ENCODE results near the gene S100A4. TPM values are rescaled to one million over a fixed set of nuclear protein-coding genes. Genes with fewer than 3 reads are reported as not detected.
"Not testable (repeated sequence)": the region's sequence is repeated elsewhere in the genome, so short reads cannot be mapped to it uniquely, and the experiment has no call there.

The S100A4 gene
- total RNA-seq, 4 donors from 2014 or later, result 58.6 to 205 (median 122) TPM

GRCh38 chr1:153520818-153521476 is 24.7 kb downstream of the S100A4 start:
- no peak for DNase-seq
- WGBS, 2 donors, result 80 to 86% methylated on average over 2 to 4 of the region's 4 CpGs

GRCh38 chr1:153520137-153520691 is 25.4 kb downstream of the S100A4 start:
- 73 to 80% methylated on average over 4 to 5 of the region's 5 CpGs for WGBS, 2 donors
- intact Hi-C loops (cut with DNase I); H3K27ac ChIP-seq; H3K36me3 ChIP-seq; H3K9me3 ChIP-seq; H3K27me3 ChIP-seq; H3K4me3 ChIP-seq; DNase-seq: not testable (repeated sequence)
- H3K4me1 ChIP-seq, result peaks cover 11 to 29% (median 23%) of the 10 kb centered on the region in 3 donors

More at GRCh38 chr1:153520818-153521476, 24.7 kb downstream of the S100A4 start:
- Histone ChIP-seq H3K36me3 (no peaks in the 10 kb centered on the region), H3K27me3 (no peaks in the 10 kb centered on the region), H3K4me1 (peaks cover 11 to 29% (median 25%) of the 10 kb centered on the region in 3 donors), H3K27ac (no peak overlapping the region), H3K4me3 (no peak overlapping the region), H3K9me3 (no peaks in the 10 kb centered on the region)
- intact Hi-C loops (cut with DNase I), result no loop called here
- no peak for TF ChIP-seq POLR2A (IDR thresholded peaks at IDR 0.05)
- TF ChIP-seq CTCF (IDR thresholded peaks at IDR 0.05), result no peak

GRCh38 chr1:153519242-153519641 is 26.4 kb downstream of the S100A4 start:
- no peaks in the 10 kb centered on the region for H3K36me3 ChIP-seq
- H3K4me1 ChIP-seq, result peaks cover 18 to 29% (median 19%) of the 10 kb centered on the region in 3 donors
- intact Hi-C loops (cut with DNase I), result loop anchor here (10.0 kb wide), 1 partner anchor 46 kb away; the partner anchor contains the start of gene S100A2
- TF ChIP-seq POLR2A (IDR thresholded peaks at IDR 0.05) (no peak), CTCF (IDR thresholded peaks at IDR 0.05) (no peak)
- DNase-seq, result no peak
- no peak overlapping the region for H3K27ac ChIP-seq
- WGBS, 2 donors, result 76 to 84% methylated on average over 3 of the region's 3 CpGs
- no peaks in the 10 kb centered on the region for H3K27me3 ChIP-seq
- no peak overlapping the region for H3K4me3 ChIP-seq
- H3K9me3 ChIP-seq, result no peaks in the 10 kb centered on the region

DNA sequence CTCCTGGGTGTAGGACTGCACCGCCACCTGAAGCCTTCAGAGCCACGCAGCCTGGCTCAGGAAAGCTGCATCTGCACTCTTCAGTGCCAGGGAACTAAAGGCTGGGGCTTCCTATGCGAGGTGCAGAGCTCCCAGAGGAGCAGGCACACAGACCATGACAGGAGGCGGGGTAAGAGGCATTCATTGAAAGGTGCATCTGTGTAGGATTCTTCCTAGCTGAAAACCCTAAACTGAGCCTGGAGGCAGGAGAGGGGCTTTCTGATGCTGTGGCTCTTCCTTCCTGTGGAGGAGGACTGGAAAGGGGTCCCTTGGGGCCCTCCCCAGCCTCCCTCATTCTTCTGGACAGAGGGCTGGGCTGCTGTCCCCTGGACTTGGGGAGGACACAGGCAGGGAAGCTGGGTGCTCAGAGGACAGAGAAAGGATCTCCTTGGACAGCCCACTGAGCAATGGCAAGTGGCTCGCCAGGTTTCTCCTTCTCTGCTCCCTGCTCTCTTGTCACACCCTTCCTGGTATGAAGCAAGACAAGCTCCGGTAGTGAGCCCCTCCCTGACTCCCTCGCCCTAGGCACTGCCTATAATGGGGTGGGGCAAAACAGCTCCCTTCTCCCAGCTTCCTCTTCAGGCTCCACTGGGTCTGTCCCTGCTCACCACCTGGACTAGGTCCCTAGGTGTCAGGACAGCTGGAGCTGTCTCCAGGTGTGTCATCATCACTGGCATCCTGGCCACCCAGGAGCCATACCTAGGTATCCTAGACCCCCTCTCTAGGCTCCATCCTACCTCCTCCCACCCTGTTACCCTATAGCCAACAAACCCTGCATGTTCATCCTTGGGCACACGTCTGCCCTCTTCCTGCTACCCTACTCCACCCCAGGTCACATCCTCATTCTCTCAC is 29.9 kb downstream of the S100A4 start:
- 17 to 41% methylated on average over 5 to 6 of the region's 8 CpGs for WGBS, 2 donors
- intact Hi-C loops (cut with DNase I), result loop anchor here (10.0 kb wide), 1 partner anchor 49 kb away; the partner anchor contains the start of gene S100A2
- TF ChIP-seq POLR2A (IDR thresholded peaks at IDR 0.05) (peak in 1 of 4 donors; percentile 50), CTCF (IDR thresholded peaks at IDR 0.05) (peak in 1 of 6 experiments; percentile 6)
- Histone ChIP-seq H3K4me1 (peaks cover 18 to 44% (median 21%) of the 10 kb centered on the region in 3 donors), H3K27me3 (no peaks in the 10 kb centered on the region), H3K9me3 (no peaks in the 10 kb centered on the region), H3K36me3 (no peaks in the 10 kb centered on the region), H3K27ac (peak overlapping the region; percentile 84 to 92 (median 92)), H3K4me3 (peak overlapping the region in 1 of 4 donors; percentile 3)
- no peak for DNase-seq

- Histone ChIP-seq H3K4me1 (peaks cover 18 to 49% (median 21%) of the 10 kb centered on the region in 3 donors), H3K4me3 (no peak overlapping the region), H3K9me3 (no peaks in the 10 kb centered on the region), H3K27ac (no peak overlapping the region), H3K27me3 (no peaks in the 10 kb centered on the region), H3K36me3 (no peaks in the 10 kb centered on the region)
- TF ChIP-seq CTCF (IDR thresholded peaks at IDR 0.05) (no peak), POLR2A (IDR thresholded peaks at IDR 0.05) (no peak)
- DNase-seq, result no peak
- 93 to 94% methylated on average over 6 to 7 of the region's 7 CpGs for WGBS, 2 donors
- intact Hi-C loops (cut with DNase I), result loop anchor here (10.0 kb wide), 1 partner anchor 51 kb away; the partner anchor contains the start of gene S100A2
Measured at GRCh38 chr1:153513666-153514065, 31.9 kb downstream of the S100A4 start.

All from esophagus squamous epithelium (tissue), 5 donors.